Ovary (tissue), 9 donors: Measurements from ENCODE around the gene FAM20A. TPM values are rescaled to one million over a fixed set of nuclear protein-coding genes. Genes with fewer than 3 reads are reported as not detected.
A peak's percentile ranks its signal among the peaks of the same experiment; 100 is the strongest.

Experiments
- DNase-seq, 5 donors: peaks; one replicate each; pipeline ENCODE4 v3.0.0-alpha.2; 2019 to 2020
- H3K27ac ChIP-seq, 2 donors: fragments of 200-600 bp; one replicate each; pipeline versions ENCODE4 v1.5.1 to v1.8.0; 2019 to 2022
- H3K27me3 ChIP-seq: fragments of 200-600 bp; one replicate; pipeline ENCODE4 v1.8.0; 2022
- H3K36me3 ChIP-seq: fragments of 200-600 bp; sonication (generic); one replicate; pipeline ENCODE4 v1.5.1; 2019
- H3K4me1 ChIP-seq: one replicate; pipeline ENCODE4 v1.8.1; 2013; ENCODE audit warnings: mild to moderate bottlenecking, moderate library complexity; ENCODE audit not compliant: insufficient read depth
- H3K4me3 ChIP-seq: fragments of 200-600 bp; sonication (generic); one replicate; pipeline ENCODE4 v1.5.1; 2017
- H3K9me3 ChIP-seq, 2 donors: fragments of 200-600 bp in 1 of 2; sonication (generic) in 1 of 2; one replicate each; pipeline versions ENCODE4 v1.5.1 to v1.8.1; 2013 to 2019; ENCODE audit warnings: mild to moderate bottlenecking in 1 of 2, moderate library complexity in 1 of 2
- EP300 ChIP-seq: sonication (generic); formaldehyde crosslinking; IDR thresholded peaks from one replicate; pipeline ENCODE4 v1.6.1; 2017; ENCODE audit warnings: antibody characterized with exemption
- POLR2A ChIP-seq: fragments of 450-650 bp; IDR thresholded peaks from one replicate; pipeline ENCODE4 v1.6.1; 2017; ENCODE audit warnings: antibody characterized with exemption, mild to moderate bottlenecking, moderate library complexity
- WGBS, 3 donors: extraction: QIAGEN DNeasy Blood & Tissue Kit in 1 of 3; methylation state at CpG; one replicate each; pipeline versions ENCODE4 v1.1.5 to v1.1.7; 2013 to 2017; 5-methylcytosine and 5-hydroxymethylcytosine counted together
- intact Hi-C, 4 donors: fragments of 100-400 bp; cut with DNase I; formaldehyde crosslinking; loops; one replicate each; pipeline versions ENCODE4 v1.11.0 to v1.15.1; 2022 to 2023
- polyA plus RNA-seq, 2 donors: library from polyadenylated mRNA; stranded (reverse); fragments of 200-250 nt in 1 of 2; fragments of 350-450 nt in 1 of 2; fragmentation: Illumina TruSeq in 1 of 2; extraction: RNeasy Lipid Tissue Mini Kit (QIAGEN cat#74804) in 1 of 2; gene quantifications; one replicate each; pipeline ENCODE4 v1.2.3, GENCODE V29; 2013 to 2014
- total RNA-seq, 7 donors: library from RNA; depleted of rRNA in 2 of 7; stranded (reverse); fragments of >200 nt in 2 of 7; fragmentation: NEBNext Ultra II Directional in 3 of 7; extraction: Animal tissue kit (Norgen Biotek cat#: 25700) in 3 of 7; gene quantifications; one replicate each; pipeline versions ENCODE4 v1.1.0 to v1.2.4, GENCODE V29; 2016 to 2023
- TF ChIP-seq, protein P1 (sequence below), 3 donors: fragments of 450-650 bp in 2 of 3; fragments of 200-600 bp in 1 of 3; IDR thresholded peaks; one replicate each; pipeline versions ENCODE4 v1.5.1 to v1.8.0; 2016 to 2022; ENCODE audit warnings: antibody characterized with exemption in 3 of 3, mild to moderate bottlenecking in 1 of 3
- donor health status: DM: no; HTN: no; CAD: no; lungs with moderate emphysema.
- donor health status: DM: no; HTN: no; CAD: no.
- donor health status: Bipolar disorder and iron deficiency.
- donor health status: DM: yes; HTN: yes; CAD: no.
- donor health status: DM: no; HTN: no; CAD: no.
- donor health status: DM: yes; HTN: yes; CAD: no.

FAM20A gene
- total and polyA plus RNA-seq, 9 donors: 4.9 to 75.8 (median 19.7) TPM

DNA sequence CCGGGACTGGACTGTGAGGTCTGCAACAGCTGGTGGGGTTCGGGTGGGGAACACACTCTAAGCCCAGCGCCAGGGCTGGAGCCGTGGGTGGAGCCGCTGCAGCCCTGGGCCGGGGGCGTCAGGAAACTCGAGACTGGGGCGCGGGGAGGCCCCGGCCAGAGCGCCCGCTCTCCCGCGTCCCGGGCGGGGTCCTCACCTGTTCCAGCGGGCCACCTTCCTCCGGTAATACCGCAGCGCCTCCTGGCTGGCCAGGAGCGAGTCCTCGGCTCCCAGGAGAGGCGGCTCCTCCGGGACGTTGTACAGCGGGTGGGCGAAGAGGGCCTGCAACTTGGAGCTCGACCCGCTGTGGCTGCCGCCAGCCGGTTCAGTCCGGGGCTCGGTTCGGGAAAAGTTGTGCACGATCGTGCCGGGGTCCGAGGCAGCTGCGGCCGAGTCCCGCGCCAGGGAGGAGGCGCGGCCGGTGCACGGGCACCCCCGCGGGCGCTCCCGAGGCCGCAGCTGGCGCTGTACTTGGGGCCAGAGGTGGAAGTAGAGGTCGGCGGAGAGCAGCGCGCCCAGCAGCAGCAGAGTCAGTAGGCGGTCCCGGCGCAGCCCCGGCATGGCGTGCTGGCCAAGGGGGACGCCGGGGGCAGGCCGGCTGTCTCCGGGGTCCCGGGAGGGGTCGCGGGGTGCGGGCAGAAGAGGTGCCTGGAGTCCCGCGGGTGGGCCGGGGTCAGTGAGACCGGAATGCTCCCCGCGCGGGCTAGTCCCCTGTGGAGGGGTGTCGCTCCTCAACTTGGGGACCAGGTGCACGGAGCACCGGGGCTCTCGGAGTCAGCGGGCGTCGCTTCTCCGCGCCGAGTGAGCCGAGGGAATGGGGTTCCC lies 868 bp downstream of the FAM20A start:
- H3K27me3 ChIP-seq: no peaks in the 10 kb centered on the region
- H3K4me1 ChIP-seq: peaks cover 5% of the 10 kb centered on the region
- intact Hi-C loops: loop anchor here in 1 of 4 donors (5.0 to 10.0 kb wide), 2 partner anchors 63 to 155 kb away; no protein-coding TSS in a partner anchor
- TF ChIP-seq, protein P1, sequence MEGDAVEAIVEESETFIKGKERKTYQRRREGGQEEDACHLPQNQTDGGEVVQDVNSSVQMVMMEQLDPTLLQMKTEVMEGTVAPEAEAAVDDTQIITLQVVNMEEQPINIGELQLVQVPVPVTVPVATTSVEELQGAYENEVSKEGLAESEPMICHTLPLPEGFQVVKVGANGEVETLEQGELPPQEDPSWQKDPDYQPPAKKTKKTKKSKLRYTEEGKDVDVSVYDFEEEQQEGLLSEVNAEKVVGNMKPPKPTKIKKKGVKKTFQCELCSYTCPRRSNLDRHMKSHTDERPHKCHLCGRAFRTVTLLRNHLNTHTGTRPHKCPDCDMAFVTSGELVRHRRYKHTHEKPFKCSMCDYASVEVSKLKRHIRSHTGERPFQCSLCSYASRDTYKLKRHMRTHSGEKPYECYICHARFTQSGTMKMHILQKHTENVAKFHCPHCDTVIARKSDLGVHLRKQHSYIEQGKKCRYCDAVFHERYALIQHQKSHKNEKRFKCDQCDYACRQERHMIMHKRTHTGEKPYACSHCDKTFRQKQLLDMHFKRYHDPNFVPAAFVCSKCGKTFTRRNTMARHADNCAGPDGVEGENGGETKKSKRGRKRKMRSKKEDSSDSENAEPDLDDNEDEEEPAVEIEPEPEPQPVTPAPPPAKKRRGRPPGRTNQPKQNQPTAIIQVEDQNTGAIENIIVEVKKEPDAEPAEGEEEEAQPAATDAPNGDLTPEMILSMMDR (IDR thresholded peaks at IDR 0.05): peak; percentile 15 to 50 (median 43)
- TF ChIP-seq POLR2A (no peak), EP300 (no peak)
- DNase-seq: peak; percentile 67 to 74 (median 69)
- WGBS, 3 donors: 0 to 1% (median 1%) methylated on average over 49 to 88 of the region's 88 CpGs
- no peaks in the 10 kb centered on the region for H3K36me3 ChIP-seq
- no peaks in the 10 kb centered on the region for H3K9me3 ChIP-seq
- peak overlapping the region; percentile 54 to 63 for H3K27ac ChIP-seq
- peak overlapping the region; percentile 70 for H3K4me3 ChIP-seq

DNA sequence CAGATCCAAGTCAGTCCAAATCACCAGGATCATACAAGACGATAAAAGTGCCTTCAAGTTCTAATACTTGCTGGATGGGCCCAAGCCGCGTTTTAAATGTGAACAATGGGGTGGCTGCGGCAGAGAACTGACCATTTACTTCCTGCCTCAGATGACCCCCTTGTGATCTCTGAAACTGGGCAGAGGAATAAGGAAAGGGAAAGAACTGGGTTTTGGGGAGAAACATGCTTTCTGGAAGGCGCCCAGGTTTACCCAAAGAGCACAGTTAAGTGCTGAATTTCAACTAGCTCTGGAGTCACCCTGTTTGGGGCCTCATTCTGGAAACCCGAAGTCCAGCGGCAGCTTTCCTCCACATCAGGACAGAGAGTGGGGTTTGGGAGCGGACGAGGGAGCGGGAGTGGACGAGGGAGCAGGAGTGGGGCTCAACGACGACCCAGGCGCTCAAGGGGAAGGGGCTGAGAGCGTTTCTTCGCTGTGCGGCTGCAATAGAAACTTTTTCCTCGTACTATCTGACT lies 1.6 kb downstream of the FAM20A start:
- 26 to 33% (median 29%) methylated on average over 18 of the region's 18 CpGs for WGBS, 3 donors
- H3K27ac ChIP-seq: peak overlapping the region; percentile 54 to 63
- intact Hi-C loops: loop anchor here in 2 of 4 donors (5.0 to 10.0 kb wide), 4 partner anchors 62 to 155 kb away; no protein-coding TSS in a partner anchor
- no peaks in the 10 kb centered on the region for H3K27me3 ChIP-seq
- H3K4me3 ChIP-seq: peak overlapping the region; percentile 70
- H3K4me1 ChIP-seq: peaks cover 5% of the 10 kb centered on the region
- TF ChIP-seq EP300 (no peak), POLR2A (no peak)
- TF ChIP-seq, protein P1 (IDR thresholded peaks at IDR 0.05): no peak
- peak in 2 of 5 donors; percentile 35 to 38 for DNase-seq
- no peaks in the 10 kb centered on the region for H3K36me3 ChIP-seq
- H3K9me3 ChIP-seq: no peaks in the 10 kb centered on the region

DNA sequence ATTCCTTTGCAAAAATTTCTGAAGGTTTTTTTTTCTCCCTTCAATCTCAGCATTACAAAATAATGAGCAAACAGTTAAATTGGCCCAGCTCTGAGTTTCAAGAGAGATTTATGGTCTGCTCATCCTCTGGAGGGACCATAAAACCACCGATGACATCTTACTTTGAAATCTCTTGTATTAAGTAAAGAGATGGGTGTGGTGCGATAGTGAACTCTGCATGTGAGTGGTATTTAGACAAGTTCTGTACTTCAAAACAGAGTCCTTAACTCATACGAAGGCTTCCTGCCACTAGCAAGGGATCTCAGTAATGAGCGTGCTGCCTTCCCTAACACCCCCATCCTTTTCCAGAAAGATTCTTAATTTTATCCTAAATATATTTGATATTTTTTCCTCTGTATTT lies 2.1 kb downstream of the FAM20A start:
- Histone ChIP-seq H3K4me1 (peaks cover 5% of the 10 kb centered on the region), H3K9me3 (no peaks in the 10 kb centered on the region), H3K36me3 (no peaks in the 10 kb centered on the region), H3K4me3 (peak overlapping the region; percentile 70), H3K27me3 (no peaks in the 10 kb centered on the region), H3K27ac (no peak overlapping the region)
- no peak for DNase-seq
- intact Hi-C loops: loop anchor here in 2 of 4 donors (10.0 kb wide), 2 partner anchors 64 to 134 kb away; no protein-coding TSS in a partner anchor
- TF ChIP-seq EP300: no peak
- TF ChIP-seq, protein P1 (IDR thresholded peaks at IDR 0.05): no peak
- no peak for TF ChIP-seq POLR2A
- 34 to 53% (median 42%) methylated on average over 4 of the region's 4 CpGs for WGBS, 3 donors

DNA sequence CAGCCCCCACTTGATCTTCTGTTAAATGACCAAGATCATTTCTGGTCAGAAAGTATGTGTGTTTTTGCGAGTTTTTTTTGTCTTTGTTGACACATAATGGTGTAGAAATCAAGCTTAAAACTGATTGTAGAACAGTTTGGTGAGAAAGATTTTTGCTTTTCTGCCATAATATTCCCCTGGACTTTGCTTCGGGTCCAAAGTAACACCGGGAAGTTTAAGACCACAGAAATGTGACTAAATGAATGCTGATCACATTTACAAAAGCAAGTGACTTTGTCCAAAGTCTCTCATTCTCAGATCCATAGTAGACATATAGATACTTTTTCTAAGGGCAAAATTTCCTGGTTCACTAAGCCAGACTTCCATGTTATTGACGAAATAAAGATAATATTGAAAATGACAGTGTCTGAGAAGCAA lies 2.6 kb downstream of the FAM20A start:
- H3K27ac ChIP-seq: no peak overlapping the region

More for the DNA sequence above, 2.6 kb downstream of the FAM20A start:
- H3K4me1 ChIP-seq: peaks cover 5% of the 10 kb centered on the region
- H3K36me3 ChIP-seq: no peaks in the 10 kb centered on the region
- H3K27me3 ChIP-seq: no peaks in the 10 kb centered on the region
- TF ChIP-seq POLR2A (no peak), EP300 (no peak)
- TF ChIP-seq, protein P1 (IDR thresholded peaks at IDR 0.05): no peak
- no peak overlapping the region for H3K4me3 ChIP-seq
- WGBS, 3 donors: 36 to 58% (median 49%) methylated on average over 4 of the region's 4 CpGs
- no peaks in the 10 kb centered on the region for H3K9me3 ChIP-seq
- intact Hi-C loops: loop anchor here in 2 of 4 donors (10.0 kb wide), 2 partner anchors 64 to 134 kb away; no protein-coding TSS in a partner anchor
- DNase-seq: no peak
